Esophagus squamous epithelium (tissue), 5 donors: Measurements from ENCODE around the gene GJA1. TPM values are rescaled to one million over a fixed set of nuclear protein-coding genes. Genes with fewer than 3 reads are reported as not detected.
"Not testable (repeated sequence)": the region's sequence is repeated elsewhere in the genome, so short reads cannot be mapped to it uniquely, and the experiment has no call there.

Experiments
- DNase-seq: peaks from one replicate; lab custom pipeline; 2025; lab: John Stamatoyannopoulos, UW
- H3K27ac ChIP-seq, 4 donors: fragments of 200-600 bp; sonication (generic); one replicate each; pipeline ENCODE4 v1.5.1; 2016 to 2019; ENCODE audit warnings: mild to moderate bottlenecking in 1 of 4
- H3K27me3 ChIP-seq, 4 donors: fragments of 200-600 bp; sonication (generic); 1 replicate in 3 of 4; 2 replicates in 1 of 4; pipeline versions ENCODE4 v1.5.1 to v1.6.0; 2017 to 2021; ENCODE audit warnings: antibody characterized with exemption in 1 of 4
- H3K36me3 ChIP-seq, 3 donors: fragments of 200-600 bp; sonication (generic); one replicate each; pipeline ENCODE4 v1.5.1; 2016 to 2019
- H3K4me1 ChIP-seq, 3 donors: fragments of 200-600 bp; sonication (generic); one replicate each; pipeline ENCODE4 v1.5.1; 2017 to 2019
- H3K4me3 ChIP-seq, 4 donors: fragments of 200-600 bp; sonication (generic); 1 replicate in 3 of 4; 2 replicates in 1 of 4; pipeline ENCODE4 v1.5.1; 2016 to 2019; ENCODE audit warnings: mild to moderate bottlenecking in 2 of 4, moderate library complexity in 1 of 4
- H3K9me3 ChIP-seq, 3 donors: fragments of 200-600 bp; sonication (generic); one replicate each; pipeline ENCODE4 v1.5.1; 2016 to 2019
- POLR2A ChIP-seq, 4 donors: fragments of 450-650 bp; IDR thresholded peaks; one replicate each; pipeline ENCODE4 v1.6.1; 2017; ENCODE audit warnings: antibody characterized with exemption in 4 of 4, mild to moderate bottlenecking in 4 of 4, moderate library complexity in 3 of 4
- WGBS, 2 donors: methylation state at CpG; one replicate each; pipeline ENCODE4 v1.1.5; 2018; 5-methylcytosine and 5-hydroxymethylcytosine counted together
- intact Hi-C: fragments of 100-400 bp; cut with DNase I; formaldehyde crosslinking; loops from one replicate; pipeline ENCODE4 v1.15.0; 2022
- total RNA-seq, 4 donors: library from RNA; depleted of rRNA; stranded (reverse); fragments of >200 nt; gene quantifications; one replicate each; pipeline ENCODE4 v1.1.0, GENCODE V29; 2016
- TF ChIP-seq, protein P1 (sequence below), 6 experiments: fragments of 450-650 bp in 4 of 6; fragments of 200-600 bp in 2 of 6; sonication (generic) in 2 of 6; IDR thresholded peaks; one replicate each; pipeline ENCODE4 v1.5.1; 2016 to 2019; ENCODE audit warnings: antibody characterized with exemption in 6 of 6, mild to moderate bottlenecking in 4 of 6, moderate library complexity in 4 of 6
- donor health status: DM: yes; HTN: yes; CAD: no.

The GJA1 gene
- 100 to 1,000 TPM in 1 of 4 donors, 10 to 100 TPM in 3; 73.1 to 118 (median 89.4) TPM for total RNA-seq

DNA sequence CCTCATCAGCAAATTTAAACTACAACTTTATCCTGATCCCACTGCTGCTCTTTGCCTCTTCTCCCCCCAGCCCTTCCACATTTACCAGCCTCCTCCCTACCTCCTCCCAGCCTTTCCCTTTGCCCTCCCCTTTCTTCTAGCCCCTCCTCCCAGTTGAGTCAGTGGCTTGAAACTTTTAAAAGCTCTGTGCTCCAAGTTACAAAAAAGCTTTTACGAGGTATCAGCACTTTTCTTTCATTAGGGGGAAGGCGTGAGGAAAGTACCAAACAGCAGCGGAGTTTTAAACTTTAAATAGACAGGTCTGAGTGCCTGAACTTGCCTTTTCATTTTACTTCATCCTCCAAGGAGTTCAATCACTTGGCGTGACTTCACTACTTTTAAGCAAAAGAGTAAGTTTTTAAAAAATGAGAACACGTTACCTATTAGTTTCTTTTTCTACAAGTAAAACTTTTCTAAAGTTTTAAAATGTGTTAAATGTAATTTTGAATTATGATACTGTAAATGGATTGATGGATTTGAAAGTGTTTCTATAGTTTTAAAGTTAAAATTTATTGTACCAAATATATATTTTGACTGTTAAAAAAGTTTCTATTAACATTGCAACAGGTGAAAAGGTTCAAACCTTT, at the start of gene GJA1:
Gene GJA1 (plus strand): TSS at position 203 of the 626 bp plus-strand sequence. CDS start 11,202 bp downstream, outside the sequence.
- Histone ChIP-seq H3K27ac (peak within 1 kb of the TSS; percentile 84 to 94 (median 88)), H3K4me3 (peak within 1 kb of the TSS; percentile 52 to 79 (median 66)), H3K9me3 (no peaks in the 10 kb centered on the region), H3K36me3 (no peaks in the 10 kb centered on the region), H3K4me1 (peaks cover 0 to 54% (median 0%) of the 10 kb centered on the region in 3 donors), H3K27me3 (no peaks in the 10 kb centered on the region)
- WGBS, 2 donors: 5 to 22% methylated on average over 5 of the region's 5 CpGs
- intact Hi-C loops: loop anchor here (10.0 kb wide), 1 partner anchor 409 kb away; no protein-coding TSS in a partner anchor
- DNase-seq: no peak
- peak in 3 of 4 donors; percentile 42 to 67 (median 63) for TF ChIP-seq POLR2A (IDR thresholded peaks at IDR 0.05)
- TF ChIP-seq, protein P1, sequence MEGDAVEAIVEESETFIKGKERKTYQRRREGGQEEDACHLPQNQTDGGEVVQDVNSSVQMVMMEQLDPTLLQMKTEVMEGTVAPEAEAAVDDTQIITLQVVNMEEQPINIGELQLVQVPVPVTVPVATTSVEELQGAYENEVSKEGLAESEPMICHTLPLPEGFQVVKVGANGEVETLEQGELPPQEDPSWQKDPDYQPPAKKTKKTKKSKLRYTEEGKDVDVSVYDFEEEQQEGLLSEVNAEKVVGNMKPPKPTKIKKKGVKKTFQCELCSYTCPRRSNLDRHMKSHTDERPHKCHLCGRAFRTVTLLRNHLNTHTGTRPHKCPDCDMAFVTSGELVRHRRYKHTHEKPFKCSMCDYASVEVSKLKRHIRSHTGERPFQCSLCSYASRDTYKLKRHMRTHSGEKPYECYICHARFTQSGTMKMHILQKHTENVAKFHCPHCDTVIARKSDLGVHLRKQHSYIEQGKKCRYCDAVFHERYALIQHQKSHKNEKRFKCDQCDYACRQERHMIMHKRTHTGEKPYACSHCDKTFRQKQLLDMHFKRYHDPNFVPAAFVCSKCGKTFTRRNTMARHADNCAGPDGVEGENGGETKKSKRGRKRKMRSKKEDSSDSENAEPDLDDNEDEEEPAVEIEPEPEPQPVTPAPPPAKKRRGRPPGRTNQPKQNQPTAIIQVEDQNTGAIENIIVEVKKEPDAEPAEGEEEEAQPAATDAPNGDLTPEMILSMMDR (IDR thresholded peaks at IDR 0.05): no peak

DNA sequence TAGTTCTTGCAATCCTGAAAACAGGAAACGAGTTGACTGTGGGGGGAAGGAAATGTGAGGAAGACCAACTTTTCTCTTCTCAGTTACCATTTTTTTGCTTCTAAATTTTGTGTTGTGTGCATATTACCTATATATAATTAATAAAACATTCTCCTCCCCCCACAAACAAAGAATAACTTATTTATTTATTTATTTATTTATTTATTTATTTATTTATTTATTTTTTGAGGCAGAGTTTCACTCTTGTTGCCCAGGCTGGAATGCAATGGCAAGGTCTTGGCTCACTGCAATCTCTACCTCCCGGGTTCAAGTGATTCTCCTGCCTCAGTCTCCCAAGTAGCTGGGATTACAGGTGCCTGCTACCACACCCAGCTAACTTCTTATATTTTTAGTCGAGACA, 48.9 kb upstream of the GJA1 start:
- H3K36me3 ChIP-seq, H3K4me1 ChIP-seq, DNase-seq, intact Hi-C loops, H3K27ac ChIP-seq, H3K27me3 ChIP-seq, H3K9me3 ChIP-seq, H3K4me3 ChIP-seq: not testable (repeated sequence)
- WGBS, 2 donors: 82 to 84% methylated on average over 3 of the region's 3 CpGs

- Histone ChIP-seq H3K36me3 (no peaks in the 10 kb centered on the region), H3K27me3 (no peaks in the 10 kb centered on the region), H3K9me3 (no peaks in the 10 kb centered on the region), H3K27ac (no peak overlapping the region), H3K4me1 (no peaks in the 10 kb centered on the region), H3K4me3 (no peak overlapping the region)
- DNase-seq: no peak
- TF ChIP-seq, protein P1 (IDR thresholded peaks at IDR 0.05): no peak
- no peak for TF ChIP-seq POLR2A (IDR thresholded peaks at IDR 0.05)
- intact Hi-C loops: no loop called here
- 70 to 83% methylated on average over 2 to 3 of the region's 3 CpGs for WGBS, 2 donors
These were observed 46.0 kb upstream of the GJA1 start for GRCh38 chr6:121389419-121389818.

- Histone ChIP-seq H3K27me3 (no peaks in the 10 kb centered on the region), H3K27ac (no peak overlapping the region), H3K36me3 (no peaks in the 10 kb centered on the region), H3K4me3 (no peak overlapping the region), H3K4me1 (no peaks in the 10 kb centered on the region), H3K9me3 (no peaks in the 10 kb centered on the region)
- no peak for DNase-seq
- no peak for TF ChIP-seq POLR2A (IDR thresholded peaks at IDR 0.05)
- TF ChIP-seq, protein P1 (IDR thresholded peaks at IDR 0.05): no peak
- intact Hi-C loops: no loop called here
- 65 to 73% methylated on average over 1 of the region's 1 CpG for WGBS, 2 donors
These were observed 41.5 kb upstream of the GJA1 start for GRCh38 chr6:121393731-121394505.

GRCh38 chr6:121395736-121396135, 39.7 kb upstream of the GJA1 start:
- TF ChIP-seq, protein P1 (IDR thresholded peaks at IDR 0.05): no peak
- no peak for TF ChIP-seq POLR2A (IDR thresholded peaks at IDR 0.05)

GRCh38 chr6:121397188-121397587, 38.3 kb upstream of the GJA1 start:
- H3K36me3 ChIP-seq, H3K27me3 ChIP-seq, H3K27ac ChIP-seq, H3K4me3 ChIP-seq, intact Hi-C loops, H3K4me1 ChIP-seq, DNase-seq, H3K9me3 ChIP-seq: not testable (repeated sequence)
- 85 to 87% methylated on average over 6 of the region's 6 CpGs for WGBS, 2 donors

More at GRCh38 chr6:121395736-121396135, 39.7 kb upstream of the GJA1 start:
- Histone ChIP-seq H3K27ac (no peak overlapping the region), H3K4me1 (no peaks in the 10 kb centered on the region), H3K9me3 (no peaks in the 10 kb centered on the region), H3K4me3 (no peak overlapping the region), H3K36me3 (no peaks in the 10 kb centered on the region), H3K27me3 (no peaks in the 10 kb centered on the region)
- WGBS, 2 donors: 68 to 80% methylated on average over 4 of the region's 4 CpGs
- intact Hi-C loops: no loop called here
- DNase-seq: no peak
